Stomach (tissue), 4 donors: Measurements from ENCODE around the gene RAD51D.

Experiments used
- EP300 ChIP-seq: sonication (generic); formaldehyde crosslinking; IDR thresholded peaks from one replicate; pipeline ENCODE4 v1.6.1; 2017; ENCODE audit warnings: antibody characterized with exemption
- POLR2A ChIP-seq, 4 donors: fragments of 450-650 bp; IDR thresholded peaks; one replicate each; pipeline ENCODE4 v1.6.1; 2016; ENCODE audit warnings: antibody characterized with exemption in 4 of 4, control low read depth in 2 of 4, mild to moderate bottlenecking in 1 of 4, moderate library complexity in 1 of 4
- POLR2AphosphoS5 ChIP-seq, 3 donors: sonication (generic); formaldehyde crosslinking; IDR thresholded peaks; one replicate each; pipeline ENCODE4 v1.6.1; 2016; ENCODE audit warnings: antibody characterized with exemption in 3 of 3
- TF ChIP-seq, protein P1 (sequence below), 7 experiments: fragments of 450-650 bp in 4 of 7; fragments of 200-600 bp in 3 of 7; sonication (generic) in 3 of 7; IDR thresholded peaks; one replicate each; pipeline ENCODE4 v1.5.1; 2016 to 2019; ENCODE audit warnings: antibody characterized with exemption in 7 of 7, control low read depth in 2 of 7, mild to moderate bottlenecking in 1 of 7

- TF ChIP-seq, protein P1, sequence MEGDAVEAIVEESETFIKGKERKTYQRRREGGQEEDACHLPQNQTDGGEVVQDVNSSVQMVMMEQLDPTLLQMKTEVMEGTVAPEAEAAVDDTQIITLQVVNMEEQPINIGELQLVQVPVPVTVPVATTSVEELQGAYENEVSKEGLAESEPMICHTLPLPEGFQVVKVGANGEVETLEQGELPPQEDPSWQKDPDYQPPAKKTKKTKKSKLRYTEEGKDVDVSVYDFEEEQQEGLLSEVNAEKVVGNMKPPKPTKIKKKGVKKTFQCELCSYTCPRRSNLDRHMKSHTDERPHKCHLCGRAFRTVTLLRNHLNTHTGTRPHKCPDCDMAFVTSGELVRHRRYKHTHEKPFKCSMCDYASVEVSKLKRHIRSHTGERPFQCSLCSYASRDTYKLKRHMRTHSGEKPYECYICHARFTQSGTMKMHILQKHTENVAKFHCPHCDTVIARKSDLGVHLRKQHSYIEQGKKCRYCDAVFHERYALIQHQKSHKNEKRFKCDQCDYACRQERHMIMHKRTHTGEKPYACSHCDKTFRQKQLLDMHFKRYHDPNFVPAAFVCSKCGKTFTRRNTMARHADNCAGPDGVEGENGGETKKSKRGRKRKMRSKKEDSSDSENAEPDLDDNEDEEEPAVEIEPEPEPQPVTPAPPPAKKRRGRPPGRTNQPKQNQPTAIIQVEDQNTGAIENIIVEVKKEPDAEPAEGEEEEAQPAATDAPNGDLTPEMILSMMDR (IDR thresholded peaks at IDR 0.05) = no peak
- no peak for TF ChIP-seq POLR2AphosphoS5 (IDR thresholded peaks at IDR 0.05)
- no peak for TF ChIP-seq POLR2A (IDR thresholded peaks at IDR 0.05)
- no peak for TF ChIP-seq EP300
Measured at GRCh38 chr17:35052241-35052610, 67.4 kb downstream of the RAD51D start.
